Liver (tissue), 9 donors: ENCODE data around the gene PREX1. TPM values are rescaled to one million over a fixed set of nuclear protein-coding genes. Genes with fewer than 3 reads are reported as not detected.

Source experiments
- DNase-seq: peaks from one replicate; pipeline ENCODE4 v3.0.0-alpha.2; 2017; ENCODE audit warnings: low spot score
- H3K27ac ChIP-seq, 2 donors: one replicate each; pipeline ENCODE4 v1.7.0; 2013; ENCODE audit warnings: inconsistent platforms in 2 of 2, low read length in 2 of 2, control low read depth in 1 of 2, low read depth in 1 of 2, mild to moderate bottlenecking in 1 of 2
- H3K27me3 ChIP-seq, 4 donors: one replicate each; pipeline versions ENCODE4 v1.6.1 to v1.7.0; 2013; ENCODE audit warnings: low read length in 3 of 4, inconsistent platforms in 1 of 4, mild to moderate bottlenecking in 1 of 4, moderate library complexity in 1 of 4; ENCODE audit not compliant: control insufficient read depth in 4 of 4, insufficient read depth in 4 of 4
- H3K36me3 ChIP-seq, 4 donors: one replicate each; pipeline versions ENCODE4 v1.6.1 to v1.7.0; 2013; ENCODE audit warnings: low read length in 3 of 4, mild to moderate bottlenecking in 3 of 4, low read depth in 1 of 4, moderate library complexity in 1 of 4; ENCODE audit not compliant: control insufficient read depth in 4 of 4, insufficient read depth in 3 of 4
- H3K4me1 ChIP-seq, 4 donors: one replicate each; pipeline versions ENCODE4 v1.6.1 to v1.7.0; 2013; ENCODE audit warnings: low read length in 3 of 4, mild to moderate bottlenecking in 3 of 4, moderate library complexity in 1 of 4; ENCODE audit not compliant: control insufficient read depth in 4 of 4, insufficient read depth in 4 of 4
- H3K4me3 ChIP-seq, 3 donors: one replicate each; pipeline versions ENCODE4 v1.6.1 to v1.7.0; 2013; ENCODE audit warnings: low read length in 3 of 3, control low read depth in 1 of 3, low read depth in 1 of 3, mild to moderate bottlenecking in 1 of 3
- H3K9ac ChIP-seq, 2 donors: one replicate each; pipeline ENCODE4 v1.7.0; 2013; ENCODE audit warnings: low read length in 2 of 2, mild to moderate bottlenecking in 2 of 2, moderate library complexity in 2 of 2, control low read depth in 1 of 2, low read depth in 1 of 2
- H3K9me3 ChIP-seq, 4 donors: one replicate each; pipeline versions ENCODE4 v1.6.1 to v1.7.0; 2013; ENCODE audit warnings: low read length in 3 of 4; ENCODE audit not compliant: control insufficient read depth in 4 of 4
- EGR1 ChIP-seq, 2 donors: IDR thresholded peaks; 2 replicates each; pipeline ENCODE4 v1.6.1; 2016 to 2018; ENCODE audit warnings: antibody characterized with exemption in 2 of 2, low read depth in 2 of 2
- FOXA1 ChIP-seq: IDR thresholded peaks from 2 replicates; pipeline ENCODE4 v1.6.1; 2016; ENCODE audit warnings: antibody characterized with exemption
- FOXA2 ChIP-seq: IDR thresholded peaks from 2 replicates; pipeline ENCODE4 v1.6.1; 2016; ENCODE audit warnings: antibody characterized with exemption
- GABPA ChIP-seq, 2 donors: IDR thresholded peaks in 1 of 2; conservative IDR thresholded peaks in 1 of 2; 2 replicates each; pipeline ENCODE4 v1.6.1; 2016; ENCODE audit warnings: antibody characterized with exemption in 2 of 2, mild to moderate bottlenecking in 1 of 2, moderate library complexity in 1 of 2
- HNF4A ChIP-seq, 2 donors: conservative IDR thresholded peaks; 2 replicates each; pipeline ENCODE4 v1.6.1; 2016; ENCODE audit warnings: antibody characterized with exemption in 2 of 2, mild to moderate bottlenecking in 2 of 2
- HNF4G ChIP-seq: IDR thresholded peaks from 2 replicates; pipeline ENCODE4 v1.6.1; 2016; ENCODE audit warnings: antibody characterized with exemption
- JUND ChIP-seq, 2 donors: IDR thresholded peaks; 2 replicates each; pipeline ENCODE4 v1.6.1; 2016; ENCODE audit warnings: antibody characterized with exemption in 2 of 2
- NR2F2 ChIP-seq: IDR thresholded peaks from 2 replicates; pipeline ENCODE4 v1.6.1; 2016; ENCODE audit warnings: antibody characterized with exemption
- RAD21 ChIP-seq, 2 donors: IDR thresholded peaks; 2 replicates each; pipeline ENCODE4 v1.6.1; 2016; ENCODE audit warnings: antibody characterized with exemption in 2 of 2, mild to moderate bottlenecking in 2 of 2
- RXRA ChIP-seq, 2 donors: IDR thresholded peaks; 2 replicates each; pipeline ENCODE4 v1.6.1; 2017 to 2018; ENCODE audit warnings: antibody characterized with exemption in 2 of 2, mild to moderate bottlenecking in 1 of 2
- SP1 ChIP-seq: IDR thresholded peaks from 2 replicates; pipeline ENCODE4 v1.6.1; 2018; ENCODE audit warnings: antibody characterized with exemption, mild to moderate bottlenecking
- TAF1 ChIP-seq: conservative IDR thresholded peaks from 2 replicates; pipeline ENCODE4 v1.6.1; 2016; ENCODE audit warnings: antibody characterized with exemption, mild to moderate bottlenecking
- YY1 ChIP-seq: IDR thresholded peaks from 2 replicates; pipeline ENCODE4 v1.6.1; 2016; ENCODE audit warnings: antibody characterized with exemption, mild to moderate bottlenecking
- WGBS: extraction: QIAGEN DNeasy Blood & Tissue Kit; methylation state at CpG from one replicate; pipeline ENCODE4 v1.1.7; 2013; 5-methylcytosine and 5-hydroxymethylcytosine counted together
- polyA plus RNA-seq, 2 donors: library from polyadenylated mRNA; stranded (reverse) in 1 of 2; unstranded in 1 of 2; fragments of 200-250 nt in 1 of 2; fragments of >200 nt in 1 of 2; fragmentation: Nextera tagmentation in 1 of 2; extraction: Ambion mirVana in 1 of 2; gene quantifications; one replicate each; pipeline versions ENCODE4 v1.2.1 to v1.2.3, GENCODE V29; 2013 to 2015
- total RNA-seq, 2 donors: library from RNA; depleted of rRNA; stranded (reverse); fragments of >200 nt; gene quantifications; one replicate each; pipeline ENCODE4 v1.2.3, GENCODE V29; 2014
- TF ChIP-seq, protein P1 (sequence below): IDR thresholded peaks from 2 replicates; pipeline ENCODE4 v1.6.1; 2016; ENCODE audit warnings: antibody characterized with exemption
- TF ChIP-seq, protein P2 (sequence below): IDR thresholded peaks from 2 replicates; pipeline ENCODE4 v1.6.1; 2016; ENCODE audit warnings: antibody characterized with exemption, mild to moderate bottlenecking
- TF ChIP-seq, protein P3 (sequence below): IDR thresholded peaks from 2 replicates; pipeline ENCODE4 v1.6.1; 2016; ENCODE audit warnings: antibody characterized with exemption
- TF ChIP-seq, protein P4 (sequence below): IDR thresholded peaks from 2 replicates; pipeline ENCODE4 v1.6.1; 2016; ENCODE audit warnings: antibody characterized with exemption
- TF ChIP-seq, protein P5 (sequence below): fragments of 150-350 bp; IDR thresholded peaks from 2 replicates; pipeline ENCODE4 v1.5.1; 2017; ENCODE audit warnings: improper control_type of control experiment, low read depth, low read length; ENCODE audit not compliant: missing input control
- donor health status: healthy.
- donor health status: healthy.
- donor health status: healthy.
- donor health status: healthy.
- donor health status: healthy.

Gene PREX1
- total and polyA plus RNA-seq, 4 donors: 2.2 to 18.0 (median 10.8) TPM

DNA sequence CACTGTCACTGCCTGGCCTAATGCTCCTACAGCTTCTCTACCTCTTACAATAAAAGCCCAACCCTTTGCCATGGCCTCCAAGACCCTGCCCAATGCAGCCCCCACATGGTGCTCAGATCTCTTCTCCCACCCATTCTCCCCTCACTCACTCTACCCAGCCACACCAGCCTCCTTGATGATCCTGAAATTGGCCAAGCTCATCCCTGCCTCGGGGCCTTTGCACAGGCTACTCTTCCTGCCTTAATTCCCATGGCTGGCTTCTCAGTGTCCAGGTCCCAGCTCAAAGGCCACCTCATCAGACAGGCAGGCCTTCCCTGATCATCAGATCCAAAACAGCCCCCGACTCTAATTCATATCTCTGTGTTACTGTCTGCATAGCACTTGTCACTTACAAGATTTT is 25.6 kb downstream of the PREX1 start:
- WGBS: 90% methylated on average over 2 of the region's 2 CpGs
- H3K4me3 ChIP-seq: no peak overlapping the region
- TF ChIP-seq, protein P1, sequence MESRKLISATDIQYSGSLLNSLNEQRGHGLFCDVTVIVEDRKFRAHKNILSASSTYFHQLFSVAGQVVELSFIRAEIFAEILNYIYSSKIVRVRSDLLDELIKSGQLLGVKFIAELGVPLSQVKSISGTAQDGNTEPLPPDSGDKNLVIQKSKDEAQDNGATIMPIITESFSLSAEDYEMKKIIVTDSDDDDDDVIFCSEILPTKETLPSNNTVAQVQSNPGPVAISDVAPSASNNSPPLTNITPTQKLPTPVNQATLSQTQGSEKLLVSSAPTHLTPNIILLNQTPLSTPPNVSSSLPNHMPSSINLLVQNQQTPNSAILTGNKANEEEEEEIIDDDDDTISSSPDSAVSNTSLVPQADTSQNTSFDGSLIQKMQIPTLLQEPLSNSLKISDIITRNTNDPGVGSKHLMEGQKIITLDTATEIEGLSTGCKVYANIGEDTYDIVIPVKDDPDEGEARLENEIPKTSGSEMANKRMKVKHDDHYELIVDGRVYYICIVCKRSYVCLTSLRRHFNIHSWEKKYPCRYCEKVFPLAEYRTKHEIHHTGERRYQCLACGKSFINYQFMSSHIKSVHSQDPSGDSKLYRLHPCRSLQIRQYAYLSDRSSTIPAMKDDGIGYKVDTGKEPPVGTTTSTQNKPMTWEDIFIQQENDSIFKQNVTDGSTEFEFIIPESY: no peak
- TF ChIP-seq, protein P2, sequence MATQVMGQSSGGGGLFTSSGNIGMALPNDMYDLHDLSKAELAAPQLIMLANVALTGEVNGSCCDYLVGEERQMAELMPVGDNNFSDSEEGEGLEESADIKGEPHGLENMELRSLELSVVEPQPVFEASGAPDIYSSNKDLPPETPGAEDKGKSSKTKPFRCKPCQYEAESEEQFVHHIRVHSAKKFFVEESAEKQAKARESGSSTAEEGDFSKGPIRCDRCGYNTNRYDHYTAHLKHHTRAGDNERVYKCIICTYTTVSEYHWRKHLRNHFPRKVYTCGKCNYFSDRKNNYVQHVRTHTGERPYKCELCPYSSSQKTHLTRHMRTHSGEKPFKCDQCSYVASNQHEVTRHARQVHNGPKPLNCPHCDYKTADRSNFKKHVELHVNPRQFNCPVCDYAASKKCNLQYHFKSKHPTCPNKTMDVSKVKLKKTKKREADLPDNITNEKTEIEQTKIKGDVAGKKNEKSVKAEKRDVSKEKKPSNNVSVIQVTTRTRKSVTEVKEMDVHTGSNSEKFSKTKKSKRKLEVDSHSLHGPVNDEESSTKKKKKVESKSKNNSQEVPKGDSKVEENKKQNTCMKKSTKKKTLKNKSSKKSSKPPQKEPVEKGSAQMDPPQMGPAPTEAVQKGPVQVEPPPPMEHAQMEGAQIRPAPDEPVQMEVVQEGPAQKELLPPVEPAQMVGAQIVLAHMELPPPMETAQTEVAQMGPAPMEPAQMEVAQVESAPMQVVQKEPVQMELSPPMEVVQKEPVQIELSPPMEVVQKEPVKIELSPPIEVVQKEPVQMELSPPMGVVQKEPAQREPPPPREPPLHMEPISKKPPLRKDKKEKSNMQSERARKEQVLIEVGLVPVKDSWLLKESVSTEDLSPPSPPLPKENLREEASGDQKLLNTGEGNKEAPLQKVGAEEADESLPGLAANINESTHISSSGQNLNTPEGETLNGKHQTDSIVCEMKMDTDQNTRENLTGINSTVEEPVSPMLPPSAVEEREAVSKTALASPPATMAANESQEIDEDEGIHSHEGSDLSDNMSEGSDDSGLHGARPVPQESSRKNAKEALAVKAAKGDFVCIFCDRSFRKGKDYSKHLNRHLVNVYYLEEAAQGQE: no peak
- TF ChIP-seq NR2F2: no peak
- TF ChIP-seq, protein P3, sequence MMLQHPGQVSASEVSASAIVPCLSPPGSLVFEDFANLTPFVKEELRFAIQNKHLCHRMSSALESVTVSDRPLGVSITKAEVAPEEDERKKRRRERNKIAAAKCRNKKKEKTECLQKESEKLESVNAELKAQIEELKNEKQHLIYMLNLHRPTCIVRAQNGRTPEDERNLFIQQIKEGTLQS: no peak
- no peak for TF ChIP-seq FOXA1
- no peak for TF ChIP-seq JUND (IDR thresholded peaks at IDR 0.05)
- TF ChIP-seq, protein P4, sequence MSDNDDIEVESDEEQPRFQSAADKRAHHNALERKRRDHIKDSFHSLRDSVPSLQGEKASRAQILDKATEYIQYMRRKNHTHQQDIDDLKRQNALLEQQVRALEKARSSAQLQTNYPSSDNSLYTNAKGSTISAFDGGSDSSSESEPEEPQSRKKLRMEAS: no peak
- TF ChIP-seq TAF1: no peak
- no peak for TF ChIP-seq EGR1 (IDR thresholded peaks at IDR 0.05; ENCODE audit: low read depth in 2 of 2)
- TF ChIP-seq, protein P5, sequence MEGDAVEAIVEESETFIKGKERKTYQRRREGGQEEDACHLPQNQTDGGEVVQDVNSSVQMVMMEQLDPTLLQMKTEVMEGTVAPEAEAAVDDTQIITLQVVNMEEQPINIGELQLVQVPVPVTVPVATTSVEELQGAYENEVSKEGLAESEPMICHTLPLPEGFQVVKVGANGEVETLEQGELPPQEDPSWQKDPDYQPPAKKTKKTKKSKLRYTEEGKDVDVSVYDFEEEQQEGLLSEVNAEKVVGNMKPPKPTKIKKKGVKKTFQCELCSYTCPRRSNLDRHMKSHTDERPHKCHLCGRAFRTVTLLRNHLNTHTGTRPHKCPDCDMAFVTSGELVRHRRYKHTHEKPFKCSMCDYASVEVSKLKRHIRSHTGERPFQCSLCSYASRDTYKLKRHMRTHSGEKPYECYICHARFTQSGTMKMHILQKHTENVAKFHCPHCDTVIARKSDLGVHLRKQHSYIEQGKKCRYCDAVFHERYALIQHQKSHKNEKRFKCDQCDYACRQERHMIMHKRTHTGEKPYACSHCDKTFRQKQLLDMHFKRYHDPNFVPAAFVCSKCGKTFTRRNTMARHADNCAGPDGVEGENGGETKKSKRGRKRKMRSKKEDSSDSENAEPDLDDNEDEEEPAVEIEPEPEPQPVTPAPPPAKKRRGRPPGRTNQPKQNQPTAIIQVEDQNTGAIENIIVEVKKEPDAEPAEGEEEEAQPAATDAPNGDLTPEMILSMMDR: no peak
- TF ChIP-seq RXRA (IDR thresholded peaks at IDR 0.05): no peak
- no peak for TF ChIP-seq HNF4A (conservative IDR thresholded peaks at IDR 0.05)
- TF ChIP-seq RAD21 (IDR thresholded peaks at IDR 0.05): no peak
- no peak for TF ChIP-seq YY1
- TF ChIP-seq GABPA (IDR thresholded peaks at IDR 0.05 in 1 of 2, conservative IDR thresholded peaks at IDR 0.05 in 1 of 2): no peak
- TF ChIP-seq HNF4G: no peak
- no peak for TF ChIP-seq SP1
- TF ChIP-seq FOXA2: no peak
- peaks cover 0 to 2% (median 1%) of the 10 kb centered on the region in 4 donors for H3K9me3 ChIP-seq
- no peak overlapping the region for H3K9ac ChIP-seq
- H3K27ac ChIP-seq: no peak overlapping the region
- H3K36me3 ChIP-seq: no peaks in the 10 kb centered on the region
- DNase-seq: no peak
- H3K4me1 ChIP-seq: no peaks in the 10 kb centered on the region
- H3K27me3 ChIP-seq: no peaks in the 10 kb centered on the region
